BE2C (cell line): ENCODE data around the gene EFNB2.

Experiments
- DNase-seq: peaks from one replicate; pipeline ENCODE4 v3.0.0-alpha.2; 2020
- H3K27me3 ChIP-seq: fragments of 250-450 bp; sonication (Bioruptor Pico); 2 replicates; pipeline ENCODE4 v1.5.1; 2020; ENCODE audit warnings: mild to moderate bottlenecking
- H3K36me3 ChIP-seq: fragments of 250-450 bp; sonication (Bioruptor Pico); 2 replicates; pipeline ENCODE4 v1.5.1; 2020; ENCODE audit warnings: mild to moderate bottlenecking
- H3K4me1 ChIP-seq: fragments of 250-450 bp; sonication (Bioruptor Pico); 2 replicates; pipeline ENCODE4 v1.5.1; 2020
- H3K4me3 ChIP-seq: 2 replicates; pipeline ENCODE4 v1.5.1; 2011; ENCODE audit warnings: low read depth, low read length
- H3K9me3 ChIP-seq: fragments of 250-450 bp; sonication (Bioruptor Pico); 2 replicates; pipeline ENCODE4 v1.5.1; 2020
- CTCF ChIP-seq: IDR thresholded peaks from 2 replicates; pipeline ENCODE4 v1.5.1; 2012; ENCODE audit warnings: mild to moderate bottlenecking, low read depth, low read length

Gene EFNB2

GRCh38 chr13:106524108-106524507 lies 11.4 kb downstream of the EFNB2 start:
- Histone ChIP-seq H3K27me3 (no peaks in the 10 kb centered on the region), H3K9me3 (no peaks in the 10 kb centered on the region), H3K4me3 (no peak overlapping the region), H3K4me1 (peaks cover 44% of the 10 kb centered on the region), H3K36me3 (no peaks in the 10 kb centered on the region)
- DNase-seq: peak; percentile 82
- no peak for TF ChIP-seq CTCF

- H3K36me3 ChIP-seq: no peaks in the 10 kb centered on the region
- peak overlapping the region; percentile 49 for H3K4me3 ChIP-seq
- peaks cover 39% of the 10 kb centered on the region for H3K4me1 ChIP-seq
- no peaks in the 10 kb centered on the region for H3K9me3 ChIP-seq
- DNase-seq: peak; percentile 87
- no peak for TF ChIP-seq CTCF
- no peaks in the 10 kb centered on the region for H3K27me3 ChIP-seq
Observed at GRCh38 chr13:106523576-106523975, 11.9 kb downstream of the EFNB2 start.

- Histone ChIP-seq H3K4me1 (peaks cover 39% of the 10 kb centered on the region), H3K27me3 (no peaks in the 10 kb centered on the region), H3K36me3 (no peaks in the 10 kb centered on the region), H3K4me3 (peak overlapping the region; percentile 49), H3K9me3 (no peaks in the 10 kb centered on the region)
- DNase-seq: no peak
- no peak for TF ChIP-seq CTCF
Observed at GRCh38 chr13:106522898-106523525, 12.4 kb downstream of the EFNB2 start.

- Histone ChIP-seq H3K4me1 (peaks cover 38% of the 10 kb centered on the region), H3K27me3 (no peaks in the 10 kb centered on the region), H3K9me3 (no peaks in the 10 kb centered on the region), H3K4me3 (peak overlapping the region; percentile 49), H3K36me3 (no peaks in the 10 kb centered on the region)
- no peak for TF ChIP-seq CTCF
- no peak for DNase-seq
Observed at GRCh38 chr13:106522112-106522705, 13.3 kb downstream of the EFNB2 start.

GRCh38 chr13:106521095-106521799 lies 14.2 kb downstream of the EFNB2 start:
- Histone ChIP-seq H3K27me3 (no peaks in the 10 kb centered on the region), H3K4me1 (peaks cover 38% of the 10 kb centered on the region), H3K36me3 (no peaks in the 10 kb centered on the region), H3K4me3 (no peak overlapping the region), H3K9me3 (no peaks in the 10 kb centered on the region)
- DNase-seq: no peak
- TF ChIP-seq CTCF: no peak
